HG02852 (cell line): ENCODE measurements around the gene PKD2L1.
"Not testable (repeated sequence)": the region's sequence is repeated elsewhere in the genome, so short reads cannot be mapped to it uniquely, and the experiment has no call there.

Experiments used
- ATAC-seq: cut with Tn5 transposase; IDR thresholded peaks from one replicate; pipeline ENCODE4 v1.9.1; 2021; ENCODE audit warnings: mild to moderate bottlenecking, moderate library complexity; ENCODE audit not compliant: unreplicated experiment

PKD2L1 gene

GRCh38 chr10:100288196-100288595, 41.8 kb downstream of the PKD2L1 start:
- no peak for ATAC-seq

GRCh38 chr10:100287756-100288155, 42.3 kb downstream of the PKD2L1 start:
- no peak for ATAC-seq

GRCh38 chr10:100286051-100287033, 43.7 kb downstream of the PKD2L1 start, which contains the start of gene BLOC1S2:
TSS of gene BLOC1S2 (minus strand) at chr10:100286680. CDS start at chr10:100286659, 21 bp downstream.
- ATAC-seq, result peak; percentile 90

GRCh38 chr10:100285326-100285725, 44.7 kb downstream of the PKD2L1 start:
- ATAC-seq, result not testable (repeated sequence)

- no peak for ATAC-seq
Observed at GRCh38 chr10:100282907-100283306, 47.1 kb downstream of the PKD2L1 start.

GRCh38 chr10:100276971-100277370, 53.1 kb downstream of the PKD2L1 start:
- not testable (repeated sequence) for ATAC-seq

- ATAC-seq, result peak; percentile 85
Observed at GRCh38 chr10:100267239-100268104, 62.6 kb downstream of the PKD2L1 start, which contains the start of gene CWF19L1. TSS of gene CWF19L1 (minus strand) at chr10:100267638. CDS start at chr10:100267593, 45 bp downstream.

- ATAC-seq, result no peak
Observed at GRCh38 chr10:100265821-100266485, 64.1 kb downstream of the PKD2L1 start.

GRCh38 chr10:100254191-100254590, 75.8 kb downstream of the PKD2L1 start:
- no peak for ATAC-seq

GRCh38 chr10:100253041-100253440, 77.0 kb downstream of the PKD2L1 start:
- no peak for ATAC-seq

GRCh38 chr10:100248820-100249219, 81.2 kb downstream of the PKD2L1 start:
- no peak for ATAC-seq

GRCh38 chr10:100245484-100246220, 84.4 kb downstream of the PKD2L1 start:
- ATAC-seq, result no peak

- no peak for ATAC-seq
Observed at GRCh38 chr10:100239851-100240250, 90.2 kb downstream of the PKD2L1 start.

- no peak for ATAC-seq
Observed at GRCh38 chr10:100238429-100238828, 91.6 kb downstream of the PKD2L1 start.
